Measurements from ENCODE around the gene LVRN.

The LVRN gene

DNA sequence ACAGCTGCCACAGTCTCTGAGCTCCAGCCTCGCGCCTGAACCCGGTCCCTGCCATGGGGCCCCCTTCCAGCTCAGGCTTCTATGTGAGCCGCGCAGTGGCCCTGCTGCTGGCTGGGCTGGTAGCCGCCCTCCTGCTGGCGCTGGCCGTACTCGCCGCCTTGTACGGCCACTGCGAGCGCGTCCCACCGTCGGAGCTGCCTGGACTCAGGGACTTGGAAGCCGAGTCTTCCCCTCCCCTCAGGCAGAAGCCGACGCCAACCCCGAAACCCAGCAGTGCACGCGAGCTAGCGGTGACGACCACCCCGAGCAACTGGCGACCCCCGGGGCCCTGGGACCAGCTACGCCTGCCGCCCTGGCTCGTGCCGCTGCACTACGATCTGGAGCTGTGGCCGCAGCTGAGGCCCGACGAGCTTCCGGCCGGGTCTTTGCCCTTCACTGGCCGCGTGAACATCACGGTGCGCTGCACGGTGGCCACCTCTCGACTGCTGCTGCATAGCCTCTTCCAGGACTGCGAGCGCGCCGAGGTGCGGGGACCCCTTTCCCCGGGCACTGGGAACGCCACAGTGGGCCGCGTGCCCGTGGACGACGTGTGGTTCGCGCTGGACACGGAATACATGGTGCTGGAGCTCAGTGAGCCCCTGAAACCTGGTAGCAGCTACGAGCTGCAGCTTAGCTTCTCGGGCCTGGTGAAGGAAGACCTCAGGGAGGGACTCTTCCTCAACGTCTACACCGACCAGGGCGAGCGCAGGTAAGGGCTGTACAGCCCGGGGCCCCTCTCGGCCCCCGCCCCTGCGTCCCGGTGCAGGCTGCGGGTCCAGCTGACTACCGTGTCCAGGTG, 509 bp downstream of the LVRN start:
- DNase-seq, result no peak

DNA sequence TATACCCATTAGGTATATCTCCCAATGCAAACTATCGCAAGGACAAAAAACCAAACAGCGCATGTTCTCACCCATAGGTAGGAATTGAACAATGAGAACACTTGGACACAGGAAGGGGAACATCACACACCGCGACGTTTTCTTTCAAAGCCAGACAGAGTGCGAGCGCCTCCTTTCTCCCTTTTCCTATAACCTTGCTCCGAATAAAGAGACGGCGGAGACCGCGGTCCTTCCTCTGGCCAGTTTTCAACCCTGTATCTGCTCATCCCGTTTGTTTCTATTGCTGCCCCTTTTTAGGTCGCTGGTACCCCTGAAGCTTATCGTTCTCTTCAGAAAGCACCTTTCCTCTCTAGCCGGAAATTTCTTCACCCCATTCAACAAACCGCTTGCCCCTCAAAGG, 1.3 kb downstream of the LVRN start:
- no peak for DNase-seq

DNA sequence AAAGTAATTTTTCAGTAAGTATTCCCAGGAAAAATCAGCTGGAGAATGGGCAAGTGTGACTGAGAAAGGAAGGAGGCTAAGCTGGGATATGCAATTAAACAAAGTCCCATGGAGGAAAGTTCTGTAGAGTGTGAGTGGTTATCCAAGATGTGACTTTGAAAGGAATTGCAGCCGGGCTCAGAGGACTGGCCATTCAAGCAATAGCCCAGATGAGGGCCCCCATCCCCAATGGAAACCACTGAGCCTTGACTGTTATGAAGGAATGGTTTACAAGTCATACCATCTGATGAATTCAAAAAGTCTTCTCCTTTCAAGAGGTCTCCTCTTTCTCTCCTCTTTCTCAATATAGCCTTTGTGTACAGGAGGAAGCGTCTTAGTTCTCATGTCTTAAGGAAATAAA, 6.5 kb downstream of the LVRN start:
- DNase-seq, result no peak

- DNase-seq, result no peak
Measured at GRCh38 chr5:115977096-115977495, 14.8 kb downstream of the LVRN start.

DNA sequence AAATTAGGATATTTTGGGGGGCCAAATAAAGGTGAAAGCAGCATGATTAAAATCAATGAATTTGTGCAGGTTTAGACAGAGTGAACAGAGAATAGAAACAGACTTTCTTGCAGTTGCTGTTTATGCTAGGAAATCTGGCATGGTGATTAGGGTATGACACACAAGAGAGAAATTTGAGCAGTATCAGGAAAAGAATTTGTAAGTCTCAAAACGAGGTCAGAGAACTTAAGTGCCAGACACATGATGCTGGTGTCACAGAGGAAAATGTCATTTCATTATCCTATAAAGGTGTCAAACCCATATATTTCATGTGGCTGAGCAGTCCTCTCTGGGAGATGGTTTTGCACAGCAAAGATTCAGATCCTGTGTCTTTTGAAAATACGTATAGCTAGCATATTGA, 15.7 kb downstream of the LVRN start:
- no peak for DNase-seq

- no peak for DNase-seq
Measured at GRCh38 chr5:115978779-115979178, 16.5 kb downstream of the LVRN start.

DNA sequence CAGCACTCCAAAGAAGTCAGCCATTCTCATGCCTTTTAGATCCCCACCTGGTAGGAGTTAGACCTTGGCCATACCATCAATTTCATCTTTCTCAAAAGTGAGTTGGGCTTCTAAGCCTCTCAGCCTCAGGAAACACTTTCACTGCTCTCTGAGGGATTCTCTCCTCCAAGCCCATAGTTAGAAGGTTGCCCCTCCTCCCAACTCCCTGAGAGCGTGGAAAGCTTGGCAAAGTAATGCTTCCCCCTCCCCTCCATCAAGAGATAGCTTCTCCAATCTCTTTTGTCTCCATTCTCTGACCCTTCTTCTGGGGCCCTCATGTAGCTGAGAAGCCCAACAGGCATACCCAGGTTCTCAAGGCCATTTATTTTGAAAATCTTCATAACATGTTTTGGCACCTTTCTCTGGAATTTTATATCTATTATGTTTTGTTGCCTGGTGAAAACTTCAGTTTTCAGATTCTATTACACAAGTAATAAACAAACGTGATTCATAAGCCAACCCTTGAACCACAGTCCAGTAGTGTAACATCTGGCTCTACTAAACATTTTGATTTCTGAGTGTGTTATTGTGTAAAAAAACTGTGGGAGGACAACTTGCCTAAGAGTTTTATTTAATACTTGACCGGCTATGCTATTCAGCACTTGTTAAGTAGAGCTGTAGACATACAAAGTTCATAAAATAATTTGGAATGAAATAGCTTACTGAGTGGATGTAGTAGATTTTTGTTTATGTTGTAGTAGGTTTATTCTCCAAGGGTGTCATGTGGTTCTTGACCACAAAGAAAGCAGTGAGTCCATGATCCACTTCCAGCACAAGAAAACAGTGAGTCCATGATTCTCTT, 17.1 kb downstream of the LVRN start:
- DNase-seq, result no peak

DNA sequence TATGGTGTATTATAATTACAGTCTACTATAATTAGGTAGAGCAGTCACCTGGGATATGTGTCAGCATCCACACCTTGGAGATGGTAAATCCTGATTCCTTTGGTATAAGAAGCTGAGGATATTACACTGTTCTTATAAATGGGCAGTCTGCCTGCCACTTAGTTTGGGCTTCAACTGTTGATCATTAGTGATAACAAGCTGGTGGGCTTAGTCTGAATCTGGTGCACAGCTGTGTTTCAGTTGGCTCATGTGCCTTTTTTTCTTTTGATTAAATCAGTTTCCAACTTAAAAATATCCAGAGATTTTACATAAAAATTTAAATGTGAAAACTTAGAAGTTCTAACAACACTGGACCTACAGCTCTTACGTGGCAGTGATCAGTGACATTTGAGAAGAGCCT, 21.2 kb downstream of the LVRN start:
- DNase-seq, result no peak

GRCh38 chr5:115985802-115986757, 23.8 kb downstream of the LVRN start:
- no peak for DNase-seq

GRCh38 chr5:115988002-115988401, 25.7 kb downstream of the LVRN start:
- no peak for DNase-seq

DNA sequence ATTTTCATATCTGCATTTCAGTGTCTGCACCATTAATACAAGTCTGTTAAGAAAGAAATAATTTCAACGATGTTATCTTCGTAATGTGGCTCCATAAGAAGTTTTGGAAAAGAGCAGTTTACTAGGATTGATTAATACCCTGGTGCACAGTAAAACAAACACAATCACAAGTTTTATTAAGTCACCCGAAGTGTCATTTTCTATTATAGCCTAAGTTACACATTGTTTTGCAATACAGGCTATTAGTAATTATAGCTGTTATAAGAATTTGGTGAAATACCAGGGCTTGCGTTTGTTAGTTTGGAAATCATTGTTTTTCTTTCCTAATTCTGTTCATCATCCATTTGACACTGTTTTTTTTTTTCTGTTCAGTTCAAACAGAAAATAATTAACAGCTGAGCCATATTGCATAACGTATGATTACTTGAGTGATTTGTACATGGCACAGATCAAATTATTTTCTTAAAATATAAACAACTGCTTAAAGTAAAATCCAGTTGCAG, 30.6 kb downstream of the LVRN start:
- no peak for DNase-seq

GRCh38 chr5:115995351-115995750, 33.1 kb downstream of the LVRN start:
- DNase-seq, result no peak

DNA sequence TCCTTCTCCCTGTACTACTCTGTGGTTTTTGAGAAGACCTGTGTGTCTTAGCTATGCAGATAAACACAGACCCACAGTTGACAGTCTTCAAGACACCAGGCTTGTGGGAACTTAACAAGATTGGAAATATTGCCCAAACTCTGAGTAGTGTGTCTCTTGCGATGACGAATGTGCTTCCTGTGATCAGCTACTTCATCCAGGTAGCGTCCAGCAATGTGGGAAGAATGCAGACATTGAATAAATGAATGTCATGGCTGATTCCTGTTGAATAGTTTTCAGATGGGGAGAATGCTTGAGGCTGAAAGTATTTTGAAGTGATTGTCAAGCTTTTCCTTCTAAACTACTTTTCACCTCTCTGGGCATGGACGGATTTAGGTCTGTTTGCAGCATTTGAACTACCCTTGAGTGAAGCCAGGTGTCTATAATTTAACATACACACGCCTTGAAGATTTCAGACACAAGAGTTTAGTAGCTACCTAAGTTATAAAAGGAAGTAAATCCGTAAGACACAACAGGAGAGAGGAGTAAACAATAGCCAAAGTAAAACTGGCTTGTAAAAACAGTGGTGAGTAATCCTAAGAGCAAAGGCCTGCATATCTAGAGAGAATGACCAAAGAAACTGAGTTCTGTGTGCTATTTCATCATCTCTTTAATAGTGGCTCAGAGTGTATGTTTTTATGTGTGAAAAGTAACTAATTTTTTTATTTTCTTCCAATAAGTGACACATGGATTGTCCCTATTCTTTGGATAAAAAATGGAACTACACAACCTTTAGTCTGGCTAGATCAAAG, 40.0 kb downstream of the LVRN start:
- no peak for DNase-seq

DNA sequence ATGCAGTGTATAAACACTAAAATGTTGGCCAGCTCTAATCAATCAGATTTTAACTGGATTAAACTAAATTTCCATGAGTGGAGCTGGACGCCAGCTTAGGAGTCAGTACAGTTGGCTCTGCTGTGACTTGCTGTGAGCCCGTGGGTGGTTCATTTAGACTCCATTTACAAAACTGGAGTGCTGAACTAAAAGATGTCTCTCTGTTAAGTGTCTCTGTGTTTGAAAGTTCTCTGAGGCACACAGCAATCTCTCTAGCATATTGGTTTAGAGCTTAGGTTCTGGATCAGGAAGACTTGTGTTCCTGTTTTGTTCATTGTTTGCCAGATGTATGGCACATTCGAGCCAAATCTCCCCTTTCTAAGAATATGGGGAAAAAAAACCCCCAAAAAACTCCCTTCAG, 42.0 kb downstream of the LVRN start:
- DNase-seq, result no peak

- no peak for DNase-seq
Measured at GRCh38 chr5:116009806-116010205, 47.5 kb downstream of the LVRN start.

GRCh38 chr5:116011046-116011445, 48.8 kb downstream of the LVRN start:
- DNase-seq, result no peak

- no peak for DNase-seq
Measured at GRCh38 chr5:116013207-116013785, 51.0 kb downstream of the LVRN start.

DNA sequence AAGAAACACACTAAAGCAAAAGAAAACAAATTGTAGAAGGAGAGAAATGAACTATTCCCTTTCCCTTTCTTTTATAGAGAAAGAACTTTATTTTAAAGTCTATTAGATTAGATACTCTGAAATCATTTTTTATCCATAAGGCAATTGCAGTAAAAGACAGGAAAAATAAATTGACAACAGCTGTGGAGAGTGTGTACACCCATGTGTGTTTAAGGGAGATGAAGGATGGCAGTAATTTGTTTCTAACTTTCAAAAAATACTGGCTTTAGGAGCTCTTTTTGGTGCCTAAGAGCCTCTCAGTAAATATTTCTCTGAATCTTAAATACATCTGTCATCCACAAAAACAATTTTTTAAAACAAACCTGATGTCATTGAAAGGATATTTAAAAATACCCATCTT, 51.7 kb downstream of the LVRN start:
- no peak for DNase-seq

GRCh38 chr5:116023619-116024018, 61.3 kb downstream of the LVRN start:
- no peak for DNase-seq

DNA sequence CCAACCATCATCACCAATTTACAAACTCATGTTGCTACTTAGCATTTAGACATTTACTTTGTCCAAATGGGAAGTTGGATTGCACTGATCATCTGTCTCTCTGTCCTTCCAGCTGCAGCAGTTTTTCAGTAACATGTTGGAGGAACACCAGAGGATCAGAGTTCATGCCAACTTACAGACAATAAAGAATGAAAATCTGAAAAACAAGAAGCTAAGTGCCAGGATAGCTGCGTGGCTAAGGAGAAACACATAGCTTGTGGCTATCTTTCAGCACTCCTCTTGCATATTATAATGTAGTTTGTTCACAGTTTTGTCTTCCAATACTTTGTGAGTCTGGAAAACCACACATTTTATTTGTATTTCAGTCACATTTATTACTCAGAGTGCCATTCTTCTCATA, 63.6 kb downstream of the LVRN start:
- no peak for DNase-seq

DNA sequence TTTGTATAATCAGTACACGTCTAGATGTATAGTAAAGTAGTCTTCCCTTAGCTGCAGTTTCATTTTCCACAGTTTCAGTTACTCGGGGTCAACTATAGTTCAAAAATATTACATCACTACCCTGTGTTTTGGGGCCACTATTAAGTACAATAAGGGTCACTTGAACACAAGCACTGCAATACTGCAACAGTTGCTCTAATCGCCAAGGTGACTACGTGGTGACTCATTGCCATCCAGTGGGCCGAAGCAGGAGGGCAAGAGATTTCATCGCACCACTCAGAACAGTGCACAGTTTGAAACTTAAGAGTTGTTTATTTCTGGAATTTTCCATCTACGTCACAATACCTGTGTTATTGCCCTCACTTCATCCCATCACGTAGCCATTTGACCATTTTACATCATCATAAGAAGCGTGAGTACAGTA, 69.8 kb downstream of the LVRN start, which contains the start of gene ARL14EPL:
Gene ARL14EPL (plus strand): TSS at position 379 of the 424 bp plus-strand sequence. CDS start 18,994 bp downstream, outside the sequence.
- no peak for DNase-seq

Measured in NCI-H526 treated with DMSO at 0.1 percent for 48 hours (cell line).